ENCODE data around the gene ABCC1. TPM values are rescaled to one million over a fixed set of nuclear protein-coding genes. Genes with fewer than 3 reads are reported as not detected.

ABCC1 gene
- total RNA-seq, 1 experiment from 2014 or later, result 46.3 TPM

DNA sequence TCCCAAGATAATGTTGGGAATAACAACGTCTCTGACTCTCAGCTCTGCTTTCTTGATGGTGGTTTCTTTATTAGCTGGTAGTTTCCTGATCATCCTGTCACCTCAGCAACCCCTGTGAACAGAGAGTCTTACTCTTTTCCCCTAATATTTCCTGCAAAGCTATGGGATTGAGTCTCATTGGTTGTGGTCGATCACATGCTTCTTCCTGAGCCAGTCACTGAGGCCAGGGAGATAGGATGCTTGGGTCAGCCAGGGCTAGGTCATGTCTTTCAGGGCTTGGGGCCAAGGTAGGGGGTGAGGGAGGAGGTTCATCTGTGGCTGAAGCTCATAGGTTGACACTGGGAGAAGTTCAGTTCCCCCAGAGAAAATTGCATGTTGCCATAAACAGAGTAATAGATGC lies 114.3 kb downstream of the ABCC1 start:
- BruUV-seq (replicated peaks), result no TSS peak
- Mint-ChIP-seq H3K4me3 (ENCODE audit: low read depth, unreplicated experiment) (no peak overlapping the region), H3K27ac (ENCODE audit: unreplicated experiment) (no peak overlapping the region), H3K36me3 (ENCODE audit: insufficient read depth, unreplicated experiment) (no peaks in the 10 kb centered on the region), H3K27me3 (ENCODE audit: unreplicated experiment) (no peaks in the 10 kb centered on the region), H3K4me1 (ENCODE audit: low read depth, unreplicated experiment) (no peaks in the 10 kb centered on the region), H3K9me3 (ENCODE audit: low read depth, unreplicated experiment) (no peaks in the 10 kb centered on the region)
- CTCF ChIA-PET, result no interaction called here
- no peak for DNase-seq
- intact Hi-C loops (cut with micrococcal nuclease; ENCODE audit: unreplicated experiment), result no loop called here
- TF ChIP-seq, protein P1, sequence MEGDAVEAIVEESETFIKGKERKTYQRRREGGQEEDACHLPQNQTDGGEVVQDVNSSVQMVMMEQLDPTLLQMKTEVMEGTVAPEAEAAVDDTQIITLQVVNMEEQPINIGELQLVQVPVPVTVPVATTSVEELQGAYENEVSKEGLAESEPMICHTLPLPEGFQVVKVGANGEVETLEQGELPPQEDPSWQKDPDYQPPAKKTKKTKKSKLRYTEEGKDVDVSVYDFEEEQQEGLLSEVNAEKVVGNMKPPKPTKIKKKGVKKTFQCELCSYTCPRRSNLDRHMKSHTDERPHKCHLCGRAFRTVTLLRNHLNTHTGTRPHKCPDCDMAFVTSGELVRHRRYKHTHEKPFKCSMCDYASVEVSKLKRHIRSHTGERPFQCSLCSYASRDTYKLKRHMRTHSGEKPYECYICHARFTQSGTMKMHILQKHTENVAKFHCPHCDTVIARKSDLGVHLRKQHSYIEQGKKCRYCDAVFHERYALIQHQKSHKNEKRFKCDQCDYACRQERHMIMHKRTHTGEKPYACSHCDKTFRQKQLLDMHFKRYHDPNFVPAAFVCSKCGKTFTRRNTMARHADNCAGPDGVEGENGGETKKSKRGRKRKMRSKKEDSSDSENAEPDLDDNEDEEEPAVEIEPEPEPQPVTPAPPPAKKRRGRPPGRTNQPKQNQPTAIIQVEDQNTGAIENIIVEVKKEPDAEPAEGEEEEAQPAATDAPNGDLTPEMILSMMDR (IDR thresholded peaks at IDR 0.05; ENCODE audit: unreplicated experiment), result no peak

DNA sequence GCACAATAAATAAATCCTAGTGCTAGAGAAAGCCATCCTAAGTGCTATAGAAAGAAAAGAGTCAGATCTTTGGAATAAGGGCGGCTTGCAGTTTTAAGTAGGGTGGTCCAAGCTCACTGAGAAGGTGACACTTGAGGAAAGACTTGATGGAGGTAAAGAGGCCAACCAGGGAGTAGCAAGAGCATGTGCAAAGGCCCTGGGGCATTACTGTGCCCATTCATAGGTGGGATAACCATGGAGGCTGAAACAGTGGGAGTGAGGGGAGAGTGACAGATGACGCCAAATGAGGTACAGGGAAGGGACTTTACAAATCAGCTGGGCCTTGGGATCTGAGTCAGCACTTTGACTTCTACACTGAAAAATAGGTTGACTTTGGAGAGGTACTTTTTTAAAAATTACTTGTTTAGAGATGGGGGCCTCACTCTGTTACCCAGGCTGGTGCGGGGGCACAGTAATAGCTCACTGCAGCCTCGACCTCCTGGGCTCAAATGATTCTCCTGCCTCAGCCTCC lies 115.5 kb downstream of the ABCC1 start:
- no peaks in the 10 kb centered on the region for H3K4me1 Mint-ChIP-seq (ENCODE audit: low read depth, unreplicated experiment)
- H3K9me3 Mint-ChIP-seq (ENCODE audit: low read depth, unreplicated experiment), result no peaks in the 10 kb centered on the region
- TF ChIP-seq, protein P1 (IDR thresholded peaks at IDR 0.05; ENCODE audit: unreplicated experiment), result no peak
- no TSS peak for BruUV-seq (replicated peaks)
- no peak overlapping the region for H3K27ac Mint-ChIP-seq (ENCODE audit: unreplicated experiment)
- intact Hi-C loops (cut with micrococcal nuclease; ENCODE audit: unreplicated experiment), result no loop called here
- no peaks in the 10 kb centered on the region for H3K27me3 Mint-ChIP-seq (ENCODE audit: unreplicated experiment)
- H3K4me3 Mint-ChIP-seq (ENCODE audit: low read depth, unreplicated experiment), result no peak overlapping the region
- DNase-seq, result no peak
- H3K36me3 Mint-ChIP-seq (ENCODE audit: insufficient read depth, unreplicated experiment), result peaks cover 8% of the 10 kb centered on the region
- CTCF ChIA-PET, result no interaction called here

DNA sequence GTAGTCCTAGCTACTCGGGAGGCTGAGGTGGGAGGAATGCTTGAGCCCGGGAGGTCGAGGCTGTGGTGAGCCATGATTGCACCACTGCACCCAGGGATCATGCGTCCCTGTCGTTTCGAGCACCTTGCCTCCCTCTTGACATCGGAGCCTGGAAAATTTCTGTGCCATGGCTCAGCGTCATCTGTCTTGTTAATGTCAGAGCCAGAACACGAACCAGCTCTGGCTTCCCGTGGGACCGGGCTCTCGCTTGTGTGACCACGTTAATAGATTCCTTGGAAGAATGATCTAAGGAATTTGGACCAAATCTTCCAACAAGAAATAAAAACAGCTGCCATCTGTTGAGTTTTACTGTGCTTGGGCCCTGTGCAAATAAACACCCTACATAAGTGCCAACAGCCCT lies 117.7 kb downstream of the ABCC1 start:
- Mint-ChIP-seq H3K27me3 (ENCODE audit: unreplicated experiment) (no peaks in the 10 kb centered on the region), H3K4me3 (ENCODE audit: low read depth, unreplicated experiment) (no peak overlapping the region), H3K9me3 (ENCODE audit: low read depth, unreplicated experiment) (no peaks in the 10 kb centered on the region), H3K27ac (ENCODE audit: unreplicated experiment) (no peak overlapping the region), H3K36me3 (ENCODE audit: insufficient read depth, unreplicated experiment) (peaks cover 9% of the 10 kb centered on the region), H3K4me1 (ENCODE audit: low read depth, unreplicated experiment) (peaks cover 8% of the 10 kb centered on the region)
- no TSS peak for BruUV-seq (replicated peaks)
- CTCF ChIA-PET, result no interaction called here
- intact Hi-C loops (cut with micrococcal nuclease; ENCODE audit: unreplicated experiment), result no loop called here
- TF ChIP-seq, protein P1 (IDR thresholded peaks at IDR 0.05; ENCODE audit: unreplicated experiment), result no peak
- no peak for DNase-seq

DNA sequence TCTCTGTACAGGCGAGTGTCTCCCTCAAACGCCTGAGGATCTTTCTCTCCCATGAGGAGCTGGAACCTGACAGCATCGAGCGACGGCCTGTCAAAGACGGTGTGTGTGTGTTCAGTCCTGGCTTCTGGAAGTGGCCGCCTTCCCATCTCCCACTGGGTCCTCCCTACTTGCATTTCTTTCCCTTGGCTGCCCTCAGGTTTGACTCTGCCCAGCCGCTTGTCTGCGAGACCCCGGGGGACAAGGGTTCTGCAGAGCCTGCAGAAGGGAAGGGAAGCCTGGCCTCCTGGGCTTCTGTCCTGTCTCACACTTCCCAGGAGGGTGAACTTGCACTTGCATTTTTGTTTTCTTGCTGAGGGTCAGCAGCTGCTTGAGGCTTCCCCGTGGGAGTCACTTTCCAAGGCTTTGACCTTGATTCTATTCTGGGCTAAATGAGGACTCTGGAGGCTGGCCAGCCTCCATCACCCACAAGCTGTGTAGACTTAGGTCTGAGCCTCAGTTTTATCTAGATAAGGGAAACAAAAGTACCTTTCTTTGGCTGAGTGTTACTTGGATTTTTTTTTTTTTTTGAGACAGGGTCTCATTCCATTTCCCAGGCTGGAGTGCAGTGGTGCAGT lies 122.3 kb downstream of the ABCC1 start:
- no peaks in the 10 kb centered on the region for H3K9me3 Mint-ChIP-seq (ENCODE audit: low read depth, unreplicated experiment)
- no peak overlapping the region for H3K27ac Mint-ChIP-seq (ENCODE audit: unreplicated experiment)
- no peak overlapping the region for H3K4me3 Mint-ChIP-seq (ENCODE audit: low read depth, unreplicated experiment)
- H3K36me3 Mint-ChIP-seq (ENCODE audit: insufficient read depth, unreplicated experiment), result peaks cover 36% of the 10 kb centered on the region
- TF ChIP-seq, protein P1 (IDR thresholded peaks at IDR 0.05; ENCODE audit: unreplicated experiment), result no peak
- BruUV-seq (replicated peaks), result no TSS peak
- DNase-seq, result no peak
- peaks cover 36% of the 10 kb centered on the region for H3K4me1 Mint-ChIP-seq (ENCODE audit: low read depth, unreplicated experiment)
- H3K27me3 Mint-ChIP-seq (ENCODE audit: unreplicated experiment), result no peaks in the 10 kb centered on the region
- CTCF ChIA-PET, result interaction anchor here (0.6 to 1.1 kb wide), 2 partner anchors 28 to 43 kb away, joined by 3 to 6 read pairs; no protein-coding TSS in a partner anchor
- intact Hi-C loops (cut with micrococcal nuclease; ENCODE audit: unreplicated experiment), result loop anchor here (2.0 to 5.0 kb wide), 4 partner anchors 44 to 199 kb away; partner anchors contain the start of gene ABCC1

Data from Calu3 (cell line).